DMS 273 (cell line): Measurements from ENCODE around the gene BIRC7.

Experiments
- DNase-seq: peaks from one replicate; lab custom pipeline; 2025; ENCODE audit not compliant: unreplicated experiment; lab: John Stamatoyannopoulos, UW

Gene BIRC7

GRCh38 chr20:63246490-63247288 is 11.0 kb downstream of the BIRC7 start:
- peak; percentile 40 for DNase-seq

- no peak for DNase-seq
These were observed 12.0 kb downstream of the BIRC7 start for GRCh38 chr20:63247671-63248228.

GRCh38 chr20:63248835-63249591 is 13.3 kb downstream of the BIRC7 start:
- peak; percentile 49 for DNase-seq

- no peak for DNase-seq
These were observed 14.2 kb downstream of the BIRC7 start for GRCh38 chr20:63249891-63250290.

GRCh38 chr20:63251350-63251749 is 15.6 kb downstream of the BIRC7 start:
- peak; percentile 46 for DNase-seq

GRCh38 chr20:63252284-63252711 is 16.6 kb downstream of the BIRC7 start:
- no peak for DNase-seq

- DNase-seq: no peak
These were observed 17.3 kb downstream of the BIRC7 start for GRCh38 chr20:63253065-63253437.

GRCh38 chr20:63253438-63254231 is 17.9 kb downstream of the BIRC7 start:
- DNase-seq: peak; percentile 53

- DNase-seq: no peak
These were observed 18.5 kb downstream of the BIRC7 start, which contains the start of gene NKAIN4 for GRCh38 chr20:63254232-63254605. Gene NKAIN4, minus strand, starts transcription at chr20:63254463. Its CDS starts 13 bp downstream, at chr20:63254450.

- DNase-seq: no peak
These were observed 19.1 kb downstream of the BIRC7 start for GRCh38 chr20:63254606-63255384.

GRCh38 chr20:63255931-63256704 is 20.4 kb downstream of the BIRC7 start:
- DNase-seq: peak; percentile 56

GRCh38 chr20:63256954-63257353 is 21.2 kb downstream of the BIRC7 start:
- DNase-seq: no peak

GRCh38 chr20:63257629-63258028 is 21.9 kb downstream of the BIRC7 start:
- no peak for DNase-seq

GRCh38 chr20:63258781-63259180 is 23.1 kb downstream of the BIRC7 start:
- no peak for DNase-seq

GRCh38 chr20:63259734-63260460 is 24.2 kb downstream of the BIRC7 start:
- DNase-seq: no peak

GRCh38 chr20:63260521-63260920 is 24.8 kb downstream of the BIRC7 start:
- DNase-seq: no peak

GRCh38 chr20:63261060-63261794 is 25.5 kb downstream of the BIRC7 start:
- no peak for DNase-seq
